ENCODE data around the gene ART1. TPM values are rescaled to one million over a fixed set of nuclear protein-coding genes. Genes with fewer than 3 reads are reported as not detected.

ART1 gene
- total RNA-seq, 1 experiment from 2014 or later = not detected

GRCh38 chr11:3637201-3637600, 7.7 kb upstream of the ART1 start:
- no TSS peak for BruUV-seq (replicated peaks)
- ATAC-seq = no peak

GRCh38 chr11:3638513-3638912, 6.4 kb upstream of the ART1 start:
- ATAC-seq = no peak
- TF ChIP-seq EZH2phosphoT487 (IDR thresholded peaks at IDR 0.05; ENCODE audit: borderline replicate concordance, low read length) (no peak), CTCF (conservative IDR thresholded peaks at IDR 0.05; ENCODE audit: low read depth, low read length) (no peak), EZH2 (IDR thresholded peaks at IDR 0.05; ENCODE audit: low read length, unreplicated experiment) (no peak)
- H4K20me1 ChIP-seq (ENCODE audit: low read length) = no peaks in the 10 kb centered on the region
- intact Hi-C loops (cut with micrococcal nuclease) = no loop called here
- H3K4me2 ChIP-seq (ENCODE audit: low read length) = no peak overlapping the region
- CTCF ChIA-PET = no interaction called here
- no peak overlapping the region for H3K9ac ChIP-seq (ENCODE audit: low read length)
- no peaks in the 10 kb centered on the region for H3K9me3 ChIP-seq (ENCODE audit: low read length)
- no peaks in the 10 kb centered on the region for H3K27me3 ChIP-seq (ENCODE audit: low read length)
- DNase-seq = no peak
- H2AFZ ChIP-seq (ENCODE audit: low read length) = no peak overlapping the region
- BruUV-seq (replicated peaks) = no TSS peak
- H3K9me2 ChIP-seq (replicated peaks; ENCODE audit: low read length) = no peaks in the 10 kb centered on the region
- no peaks in the 10 kb centered on the region for H3K79me2 ChIP-seq (ENCODE audit: low read length)
- POLR2A ChIA-PET (ENCODE audit: unreplicated experiment) = interaction anchor here (0.7 kb wide), 1 partner anchor 13 kb away, joined by 3 read pairs; no protein-coding TSS in a partner anchor
- H3K4me1 ChIP-seq (ENCODE audit: insufficient read depth, low read length) = peaks cover 7% of the 10 kb centered on the region; the same call in 1 of the 2 replicates
- H3F3A ChIP-seq (ENCODE audit: low read length, unreplicated experiment) = no peaks in the 10 kb centered on the region
- no peak overlapping the region for H3K4me3 ChIP-seq (ENCODE audit: low read length)
- H3K36me3 ChIP-seq (ENCODE audit: low read depth, low read length) = no peaks in the 10 kb centered on the region
- no peak overlapping the region for H3K27ac ChIP-seq (ENCODE audit: low read length)

More at GRCh38 chr11:3637201-3637600, 7.7 kb upstream of the ART1 start:
- Histone ChIP-seq H3K4me2 (ENCODE audit: low read length) (no peak overlapping the region), H3K9me3 (ENCODE audit: low read length) (no peaks in the 10 kb centered on the region), H2AFZ (ENCODE audit: low read length) (no peak overlapping the region), H3K4me3 (ENCODE audit: low read length) (no peak overlapping the region), H3K9ac (ENCODE audit: low read length) (no peak overlapping the region), H3F3A (ENCODE audit: low read length, unreplicated experiment) (no peaks in the 10 kb centered on the region), H3K4me1 (ENCODE audit: insufficient read depth, low read length) (peaks cover under 1% of the 10 kb centered on the region; the same call in 1 of the 2 replicates), H3K27ac (ENCODE audit: low read length) (no peak overlapping the region), H3K9me2 (replicated peaks; ENCODE audit: low read length) (no peaks in the 10 kb centered on the region), H3K36me3 (ENCODE audit: low read depth, low read length) (no peaks in the 10 kb centered on the region), H4K20me1 (ENCODE audit: low read length) (no peaks in the 10 kb centered on the region), H3K79me2 (ENCODE audit: low read length) (no peaks in the 10 kb centered on the region), H3K27me3 (ENCODE audit: low read length) (no peaks in the 10 kb centered on the region)
- TF ChIP-seq EZH2 (IDR thresholded peaks at IDR 0.05; ENCODE audit: low read length, unreplicated experiment) (no peak), EZH2phosphoT487 (IDR thresholded peaks at IDR 0.05; ENCODE audit: borderline replicate concordance, low read length) (no peak), CTCF (conservative IDR thresholded peaks at IDR 0.05; ENCODE audit: low read depth, low read length) (no peak)
- ChIA-PET POLR2A (ENCODE audit: unreplicated experiment) (no interaction called here), CTCF (no interaction called here)
- no peak for DNase-seq
- intact Hi-C loops (cut with micrococcal nuclease) = no loop called here

GRCh38 chr11:3639841-3640240, 5.1 kb upstream of the ART1 start:
- Histone ChIP-seq H3F3A (ENCODE audit: low read length, unreplicated experiment) (no peaks in the 10 kb centered on the region), H3K4me3 (ENCODE audit: low read length) (no peak overlapping the region), H3K4me2 (ENCODE audit: low read length) (no peak overlapping the region), H3K79me2 (ENCODE audit: low read length) (no peaks in the 10 kb centered on the region), H3K27ac (ENCODE audit: low read length) (no peak overlapping the region), H3K36me3 (ENCODE audit: low read depth, low read length) (no peaks in the 10 kb centered on the region), H3K9ac (ENCODE audit: low read length) (no peak overlapping the region), H4K20me1 (ENCODE audit: low read length) (no peaks in the 10 kb centered on the region), H2AFZ (ENCODE audit: low read length) (no peak overlapping the region), H3K4me1 (ENCODE audit: insufficient read depth, low read length) (peaks cover 10% of the 10 kb centered on the region), H3K9me2 (replicated peaks; ENCODE audit: low read length) (no peaks in the 10 kb centered on the region), H3K27me3 (ENCODE audit: low read length) (no peaks in the 10 kb centered on the region), H3K9me3 (ENCODE audit: low read length) (no peaks in the 10 kb centered on the region)
- no peak for TF ChIP-seq EZH2phosphoT487 (IDR thresholded peaks at IDR 0.05; ENCODE audit: borderline replicate concordance, low read length)
- TF ChIP-seq EZH2 (IDR thresholded peaks at IDR 0.05; ENCODE audit: low read length, unreplicated experiment) = no peak
- no peak for TF ChIP-seq CTCF (conservative IDR thresholded peaks at IDR 0.05; ENCODE audit: low read depth, low read length)
- intact Hi-C loops (cut with micrococcal nuclease) = no loop called here
- ATAC-seq (no peak), DNase-seq (no peak)
- POLR2A ChIA-PET (ENCODE audit: unreplicated experiment) = no interaction called here
- BruUV-seq (replicated peaks) = no TSS peak
- CTCF ChIA-PET = no interaction called here

Measured in PC-3 (cell line).